22Rv1 (cell line): ENCODE data around the gene SLC16A8.

ENCODE experiments used
- H3K27ac ChIP-seq: fragments of 450-650 bp; 2 replicates; pipeline ENCODE4 v1.5.1; 2017
- ZFX ChIP-seq: fragments of 450-650 bp; IDR thresholded peaks from 2 replicates; pipeline ENCODE4 v1.6.1; 2017; ENCODE audit warnings: antibody characterized with exemption, borderline replicate concordance
- TF ChIP-seq, protein P1 (sequence below): fragments of 450-650 bp; IDR thresholded peaks from 2 replicates; pipeline ENCODE4 v1.5.1; 2017; ENCODE audit warnings: mild to moderate bottlenecking

Gene SLC16A8

DNA sequence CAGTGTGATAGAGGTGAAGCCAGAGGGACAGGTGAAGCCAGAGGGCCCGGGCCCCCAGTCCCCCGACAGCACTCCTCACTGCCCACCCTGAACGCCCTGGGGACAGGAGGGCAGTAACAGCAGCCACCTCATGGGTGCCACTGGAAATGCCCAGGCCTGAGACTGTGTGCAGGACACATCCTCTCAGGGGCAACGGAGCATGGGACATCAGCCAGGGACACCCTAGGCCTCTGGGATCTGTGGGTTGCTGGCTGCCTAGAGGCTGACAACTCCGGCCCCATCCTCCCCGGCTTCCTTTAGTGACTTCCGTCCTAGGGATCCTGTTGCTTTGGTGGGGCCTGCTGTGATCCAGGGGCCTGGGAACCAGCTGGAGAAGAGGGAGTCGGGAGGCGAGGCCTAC lies 43.9 kb upstream of the SLC16A8 start:
- TF ChIP-seq ZFX = no peak
- TF ChIP-seq, protein P1, sequence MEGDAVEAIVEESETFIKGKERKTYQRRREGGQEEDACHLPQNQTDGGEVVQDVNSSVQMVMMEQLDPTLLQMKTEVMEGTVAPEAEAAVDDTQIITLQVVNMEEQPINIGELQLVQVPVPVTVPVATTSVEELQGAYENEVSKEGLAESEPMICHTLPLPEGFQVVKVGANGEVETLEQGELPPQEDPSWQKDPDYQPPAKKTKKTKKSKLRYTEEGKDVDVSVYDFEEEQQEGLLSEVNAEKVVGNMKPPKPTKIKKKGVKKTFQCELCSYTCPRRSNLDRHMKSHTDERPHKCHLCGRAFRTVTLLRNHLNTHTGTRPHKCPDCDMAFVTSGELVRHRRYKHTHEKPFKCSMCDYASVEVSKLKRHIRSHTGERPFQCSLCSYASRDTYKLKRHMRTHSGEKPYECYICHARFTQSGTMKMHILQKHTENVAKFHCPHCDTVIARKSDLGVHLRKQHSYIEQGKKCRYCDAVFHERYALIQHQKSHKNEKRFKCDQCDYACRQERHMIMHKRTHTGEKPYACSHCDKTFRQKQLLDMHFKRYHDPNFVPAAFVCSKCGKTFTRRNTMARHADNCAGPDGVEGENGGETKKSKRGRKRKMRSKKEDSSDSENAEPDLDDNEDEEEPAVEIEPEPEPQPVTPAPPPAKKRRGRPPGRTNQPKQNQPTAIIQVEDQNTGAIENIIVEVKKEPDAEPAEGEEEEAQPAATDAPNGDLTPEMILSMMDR = no peak
- H3K27ac ChIP-seq = no peak overlapping the region

DNA sequence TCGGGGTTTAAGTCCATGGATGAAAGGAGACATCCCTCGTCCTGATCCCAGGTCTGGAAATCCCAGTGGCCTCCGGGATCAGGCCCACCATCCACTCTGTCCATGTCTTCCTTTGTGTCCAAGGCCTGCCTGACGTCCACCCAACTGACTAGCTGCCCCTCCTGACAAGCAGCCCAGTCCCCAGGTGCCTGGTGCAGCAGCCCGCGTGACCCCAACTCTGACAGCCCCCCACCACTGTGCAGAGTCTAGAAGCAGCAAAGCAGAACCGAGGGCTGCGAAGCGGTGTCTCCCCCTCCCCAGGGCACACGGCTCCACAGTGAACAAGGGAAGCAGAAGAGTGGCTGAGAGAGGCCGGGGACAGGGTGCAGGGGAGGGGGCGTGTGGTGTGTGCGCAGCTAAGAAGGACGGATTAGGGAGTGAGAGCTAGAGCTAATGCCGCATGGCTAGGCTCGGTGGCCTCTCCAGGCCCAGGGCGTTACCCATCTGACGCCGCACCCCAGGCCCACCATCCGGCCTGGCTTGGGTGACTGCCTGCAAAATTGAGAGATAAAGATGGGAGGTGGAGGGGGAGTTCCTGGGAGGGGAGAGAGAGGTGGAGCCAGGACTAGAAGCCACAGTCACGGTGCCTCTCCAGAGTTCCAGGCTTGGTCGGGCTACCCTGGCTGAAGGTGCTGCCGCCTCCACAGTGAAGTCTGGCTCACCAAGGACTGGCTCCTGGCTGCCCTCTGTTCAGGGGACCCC lies 43.1 kb upstream of the SLC16A8 start:
- no peak overlapping the region for H3K27ac ChIP-seq
- TF ChIP-seq ZFX = no peak
- TF ChIP-seq, protein P1 = no peak

DNA sequence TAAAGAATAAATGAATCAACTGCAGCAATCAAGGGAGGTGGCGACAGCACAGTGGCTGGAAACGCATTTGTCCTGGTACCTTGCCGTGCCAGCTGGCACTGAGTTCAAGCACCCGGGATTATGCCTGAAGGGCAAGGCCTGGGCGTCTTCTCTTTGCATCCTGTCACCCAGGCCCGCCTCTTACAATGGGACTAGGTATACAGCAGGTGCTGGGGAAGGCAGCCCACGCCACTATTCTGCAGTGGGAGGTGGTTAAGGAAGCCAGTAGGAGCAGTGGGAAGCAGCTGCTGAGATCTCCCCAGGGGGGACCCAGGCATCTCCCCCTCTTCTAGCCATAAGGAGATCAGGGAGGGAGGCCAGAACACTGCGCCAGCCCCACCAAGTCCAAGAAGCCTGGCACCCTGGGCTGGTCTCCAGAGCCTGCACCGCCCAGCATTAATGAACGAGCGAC lies 41.8 kb upstream of the SLC16A8 start:
- TF ChIP-seq, protein P1 = no peak
- TF ChIP-seq ZFX = no peak
- H3K27ac ChIP-seq = 0 out of 2 replicates have a peak overlapping the region, but pooled peaks have one; percentile 10

DNA sequence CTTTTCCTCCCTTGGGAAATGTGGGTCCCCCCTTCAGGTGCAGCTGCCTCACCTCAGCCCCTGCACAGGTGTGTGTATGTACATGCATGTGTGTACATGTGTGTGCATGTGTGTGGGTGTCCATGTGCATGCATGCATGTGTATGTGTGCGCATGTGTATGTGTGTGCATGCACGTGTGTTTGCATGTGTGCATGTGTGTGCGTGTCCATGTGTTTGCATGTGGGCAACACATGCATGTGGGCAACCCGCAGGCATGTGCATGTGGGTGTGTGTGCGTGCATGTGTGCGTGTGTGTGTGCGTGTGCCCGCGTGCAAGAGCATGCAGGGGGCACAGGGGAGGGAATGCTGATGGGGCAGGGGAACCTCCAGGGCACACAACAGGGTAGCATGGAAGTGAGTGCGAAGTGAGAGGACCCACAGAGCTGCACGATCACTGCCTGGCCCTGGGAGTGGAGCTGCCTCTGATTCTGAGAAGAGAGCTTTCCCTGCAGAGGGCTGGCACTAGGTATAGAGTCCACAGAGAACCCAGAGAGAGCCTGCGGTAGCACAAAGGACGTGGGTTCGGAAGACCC lies 41.1 kb upstream of the SLC16A8 start:
- TF ChIP-seq, protein P1 = no peak
- TF ChIP-seq ZFX = no peak
- H3K27ac ChIP-seq = 0 out of 2 replicates have a peak overlapping the region, but pooled peaks have one; percentile 10

DNA sequence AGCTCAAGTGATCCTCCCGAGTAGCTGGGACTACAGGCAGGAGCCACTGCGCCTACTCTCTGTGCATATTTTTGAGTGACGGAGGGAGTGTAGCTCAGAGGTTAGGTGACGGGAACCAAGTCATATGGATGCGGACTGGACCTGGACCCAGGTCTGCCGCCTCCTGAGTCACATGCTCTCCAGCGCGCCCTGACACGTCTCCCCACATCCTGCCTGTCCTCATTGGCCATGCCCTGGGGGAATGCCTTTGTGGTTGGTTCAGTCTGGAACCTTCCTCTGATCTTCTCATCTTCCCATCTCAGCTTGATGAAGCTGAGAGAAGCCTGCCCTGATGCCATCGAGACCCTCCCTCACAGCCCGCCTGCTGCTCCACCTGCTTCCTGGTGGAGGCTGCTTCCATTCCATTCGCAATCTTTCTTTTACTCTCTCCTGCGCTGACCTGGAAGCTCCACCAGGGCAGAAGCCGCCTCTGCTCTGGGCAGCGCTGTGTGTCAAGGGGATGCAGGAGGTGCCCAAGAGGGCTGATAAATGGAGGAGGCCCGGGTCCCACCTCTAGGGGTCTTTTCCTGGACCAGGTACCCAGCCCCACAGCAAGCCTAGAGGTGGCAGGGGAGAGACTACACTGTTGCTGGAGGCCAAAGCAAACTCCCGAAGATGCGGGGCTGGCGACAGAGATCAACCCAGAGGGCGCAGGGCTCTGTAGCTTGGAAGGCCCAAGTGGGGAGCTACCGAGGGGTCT lies 40.4 kb upstream of the SLC16A8 start:
- TF ChIP-seq ZFX = no peak
- TF ChIP-seq, protein P1 = no peak
- no peak overlapping the region for H3K27ac ChIP-seq

DNA sequence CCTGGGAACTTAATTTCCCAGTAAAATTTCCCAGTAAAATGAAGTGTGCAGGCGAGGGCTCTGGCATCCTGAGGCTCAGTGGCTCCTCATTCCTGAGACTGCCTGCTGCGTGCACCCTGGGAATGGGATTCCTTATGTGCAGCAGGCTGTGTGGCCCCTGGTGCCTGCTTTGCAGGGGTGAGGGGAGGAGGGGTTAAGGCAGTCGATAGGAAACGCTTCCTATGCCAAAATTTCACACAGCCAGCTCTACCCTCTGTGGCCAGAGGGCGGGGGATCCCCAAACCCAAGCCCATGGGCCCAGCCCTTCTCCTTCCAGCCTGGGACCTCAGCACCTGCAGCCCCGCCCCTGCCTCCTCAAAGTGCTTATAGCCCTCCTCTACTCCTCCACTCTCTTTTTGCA lies 38.6 kb upstream of the SLC16A8 start:
- TF ChIP-seq ZFX = no peak
- TF ChIP-seq, protein P1 = no peak
- no peak overlapping the region for H3K27ac ChIP-seq
